Activated T-cell treated with anti-CD3 and anti-CD28 coated beads, Interleukin-2, amount 50 U/mL, for 72 hours (primary cell): ENCODE data around the gene ANO7. TPM values are rescaled to one million over a fixed set of nuclear protein-coding genes. Genes with fewer than 3 reads are reported as not detected.

Experiments
- ATAC-seq, 2 donors: fragments of 150-1000 bp; cut with Tn5 transposase; replicated peaks in 1 of 2; 2 replicates each; pipeline ENCODE4 v1.10.0; 2021; ENCODE audit warnings: moderate library complexity in 2 of 2, mild to moderate bottlenecking in 1 of 2
- DNase-seq, 2 donors: peaks; one replicate each; pipeline ENCODE4 v3.0.0; 2021 to 2022; ENCODE audit warnings: mixed read lengths in 1 of 2
- H3K27ac Mint-ChIP-seq: one replicate; pipeline ENCODE4 v1.8.0; 2022; ENCODE audit warnings: mild to moderate bottlenecking, moderate library complexity, mixed read lengths
- H3K27me3 Mint-ChIP-seq: one replicate; pipeline ENCODE4 v1.8.0; 2022; ENCODE audit warnings: low read depth, mixed read lengths
- H3K36me3 Mint-ChIP-seq, 2 donors: one replicate each; pipeline ENCODE4 v1.8.0; 2022; ENCODE audit warnings: mixed read lengths in 2 of 2, mild to moderate bottlenecking in 1 of 2; ENCODE audit not compliant: insufficient read depth in 2 of 2
- H3K4me1 Mint-ChIP-seq: one replicate; pipeline ENCODE4 v1.8.0; 2022; ENCODE audit warnings: low read depth, mixed read lengths
- H3K4me3 Mint-ChIP-seq, 2 donors: one replicate each; pipeline ENCODE4 v1.8.0; 2022; ENCODE audit warnings: mild to moderate bottlenecking in 2 of 2, mixed read lengths in 2 of 2, moderate library complexity in 2 of 2
- H3K9me3 Mint-ChIP-seq, 2 donors: one replicate each; pipeline ENCODE4 v1.8.0; 2022; ENCODE audit warnings: mixed read lengths in 2 of 2
- total RNA-seq, 2 donors: library from RNA; stranded (reverse); gene quantifications; one replicate each; pipeline ENCODE4 v1.2.3, GENCODE V29; 2022

The ANO7 gene
- total RNA-seq, 2 donors from 2014 or later: 0.72 to 0.90 TPM

DNA sequence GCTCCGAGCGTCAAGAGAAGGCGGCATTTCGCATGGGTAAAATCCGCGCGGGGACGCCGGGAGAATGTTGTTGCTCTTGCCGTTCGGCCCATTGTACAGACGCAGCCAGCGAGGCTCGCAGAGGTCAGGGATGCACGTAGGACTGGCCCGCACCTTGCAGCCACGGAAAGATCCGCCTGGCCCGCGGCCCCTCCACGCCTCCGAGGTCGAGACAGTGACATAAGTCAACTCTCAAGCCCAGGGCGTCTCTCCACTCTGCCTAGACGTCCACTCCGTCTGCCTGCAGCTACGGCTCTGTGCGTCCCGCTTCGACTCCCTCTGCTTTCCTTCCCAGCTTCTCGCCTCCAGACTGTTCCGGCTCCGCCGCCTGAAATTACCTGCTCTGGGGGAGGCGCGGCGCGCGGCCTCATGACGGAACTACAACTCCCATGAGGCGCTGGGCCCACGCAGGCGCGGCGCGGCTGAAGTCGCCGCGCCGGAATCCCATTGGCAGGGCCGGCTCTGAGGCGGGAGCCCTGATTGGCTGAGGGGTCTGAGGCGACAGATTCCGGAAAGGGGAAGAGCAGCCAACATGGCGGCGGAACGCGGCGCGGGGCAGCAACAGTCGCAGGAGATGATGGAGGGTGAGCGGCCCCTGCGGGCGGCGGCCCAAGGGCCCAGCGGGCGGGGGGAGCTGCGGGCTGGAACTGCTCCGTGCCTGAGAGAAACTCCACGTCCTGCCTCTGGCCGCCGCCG is 38.4 kb upstream of the ANO7 start, which contains the start of gene PPP1R7:
Gene PPP1R7 (plus strand): TSS at position 543 of the 735 bp plus-strand sequence. CDS start 29 bp downstream, at position 572.
- Mint-ChIP-seq H3K27me3 (no peaks in the 10 kb centered on the region), H3K9me3 (no peaks in the 10 kb centered on the region), H3K27ac (peak within 1 kb of the TSS; percentile 63), H3K4me1 (peaks cover 68% of the 10 kb centered on the region), H3K4me3 (peak within 1 kb of the TSS; percentile 83 to 85), H3K36me3 (peaks cover 5 to 11% of the 10 kb centered on the region in 2 donors)
- DNase-seq (peak; percentile 92 to 96), ATAC-seq (peak; percentile 73 to 77)

DNA sequence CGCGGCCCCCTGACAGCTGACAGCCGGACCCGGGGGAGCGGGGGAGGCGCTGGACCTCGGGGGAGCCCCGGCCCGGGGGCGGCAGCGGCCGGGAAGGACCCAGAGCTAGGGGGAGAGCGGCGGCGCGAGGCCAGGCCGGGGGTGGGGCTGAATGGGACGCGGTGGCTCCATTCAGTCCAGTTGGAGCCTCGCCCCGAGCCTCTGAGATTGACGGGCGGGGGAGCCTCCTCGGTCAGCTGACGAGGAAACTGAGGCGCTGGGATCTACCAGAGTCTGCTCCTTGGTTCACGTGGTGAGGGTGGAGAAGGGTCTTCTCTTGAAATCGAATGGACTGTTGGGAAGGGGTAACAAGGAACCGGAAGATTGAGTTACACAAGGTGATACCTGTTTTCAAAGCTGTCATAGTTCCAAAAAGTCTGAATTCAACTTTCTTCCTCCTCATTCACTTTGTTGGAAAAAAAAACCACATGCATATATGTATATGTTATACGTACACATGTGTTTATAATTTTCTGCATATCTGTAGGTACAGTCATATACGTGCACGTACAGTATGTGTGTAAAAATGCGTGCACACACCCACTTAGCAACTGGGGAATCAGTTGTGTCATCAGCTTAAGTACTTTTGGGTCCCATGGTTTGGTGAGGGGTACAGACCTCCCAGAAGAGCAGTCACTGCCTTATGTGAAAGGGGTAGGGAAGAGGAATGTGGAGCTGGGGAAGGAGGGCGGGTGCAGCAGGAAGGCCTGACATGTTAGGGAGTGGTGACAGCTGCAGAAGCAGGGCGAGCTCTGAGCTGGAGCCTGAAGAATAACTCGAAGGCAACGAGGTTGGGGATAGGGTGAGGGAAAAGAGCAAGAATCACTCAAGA is 37.6 kb upstream of the ANO7 start:
- Mint-ChIP-seq H3K36me3 (peaks cover 5 to 11% of the 10 kb centered on the region in 2 donors), H3K4me1 (peaks cover 69% of the 10 kb centered on the region), H3K9me3 (no peaks in the 10 kb centered on the region), H3K27ac (no peak overlapping the region), H3K4me3 (peak overlapping the region; percentile 83 to 85), H3K27me3 (no peaks in the 10 kb centered on the region)
- ATAC-seq: no peak
- no peak for DNase-seq

DNA sequence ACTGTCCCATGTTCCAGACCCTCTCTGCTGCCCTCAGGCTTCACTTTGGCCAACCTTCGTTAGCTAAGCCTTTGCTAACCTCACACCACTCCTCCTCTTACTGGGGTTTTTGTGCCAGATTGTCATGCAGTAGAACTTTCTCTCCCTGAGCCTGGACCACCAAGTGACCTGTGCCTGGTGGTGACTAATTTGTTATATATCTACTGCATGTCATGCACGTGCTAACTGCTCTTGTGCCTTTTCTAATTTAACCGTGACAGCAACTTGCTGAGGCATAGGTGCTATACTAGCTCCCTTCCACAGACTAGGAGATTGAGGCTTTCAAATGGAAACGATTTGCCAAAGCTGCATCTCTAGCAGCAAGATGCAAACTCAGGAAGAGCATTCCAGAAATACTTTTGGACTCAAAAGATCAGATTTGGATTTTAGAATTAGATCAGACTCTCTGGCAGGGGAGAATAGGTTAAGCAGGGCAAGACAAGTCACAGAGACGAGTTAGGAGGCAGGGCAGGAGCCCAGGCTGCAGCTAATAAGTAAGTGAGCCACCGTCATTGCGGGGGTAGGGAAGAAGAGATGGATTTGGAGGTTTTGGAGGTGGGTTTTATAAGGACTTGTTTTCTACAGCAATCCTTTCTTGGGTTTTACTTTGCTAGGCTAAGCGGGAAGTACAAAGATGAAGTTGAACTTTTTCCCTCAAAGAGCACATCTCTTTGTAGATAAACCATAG is 36.4 kb upstream of the ANO7 start:
- H3K9me3 Mint-ChIP-seq: no peaks in the 10 kb centered on the region
- H3K27ac Mint-ChIP-seq: no peak overlapping the region
- no peak for ATAC-seq
- H3K4me1 Mint-ChIP-seq: peaks cover 61% of the 10 kb centered on the region
- H3K4me3 Mint-ChIP-seq: peak overlapping the region; percentile 83 to 85
- no peaks in the 10 kb centered on the region for H3K27me3 Mint-ChIP-seq
- no peak for DNase-seq
- H3K36me3 Mint-ChIP-seq: peaks cover 5 to 10% of the 10 kb centered on the region in 2 donors

DNA sequence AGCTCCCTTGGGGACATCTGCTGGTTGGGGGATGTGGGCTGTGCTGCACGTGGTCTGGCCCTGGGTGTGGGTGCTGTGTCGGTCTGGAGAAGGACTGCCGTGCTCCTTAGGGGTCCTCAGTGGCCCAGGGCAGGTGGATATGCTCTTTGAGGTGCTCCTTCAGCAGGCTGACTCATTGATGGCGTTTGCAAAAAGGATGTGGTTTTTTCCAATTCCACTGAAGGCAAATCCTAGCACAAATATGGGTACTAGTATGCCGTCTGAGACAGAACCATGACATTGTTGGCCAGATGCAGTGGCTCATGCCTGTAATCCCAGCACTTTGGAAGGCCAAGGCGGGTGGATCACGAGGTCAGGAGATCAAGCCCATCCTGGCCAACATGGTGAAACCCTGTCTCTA is 34.9 kb upstream of the ANO7 start:
- peak overlapping the region; percentile 29 for H3K27ac Mint-ChIP-seq
- H3K4me1 Mint-ChIP-seq: peaks cover 46% of the 10 kb centered on the region

DNA sequence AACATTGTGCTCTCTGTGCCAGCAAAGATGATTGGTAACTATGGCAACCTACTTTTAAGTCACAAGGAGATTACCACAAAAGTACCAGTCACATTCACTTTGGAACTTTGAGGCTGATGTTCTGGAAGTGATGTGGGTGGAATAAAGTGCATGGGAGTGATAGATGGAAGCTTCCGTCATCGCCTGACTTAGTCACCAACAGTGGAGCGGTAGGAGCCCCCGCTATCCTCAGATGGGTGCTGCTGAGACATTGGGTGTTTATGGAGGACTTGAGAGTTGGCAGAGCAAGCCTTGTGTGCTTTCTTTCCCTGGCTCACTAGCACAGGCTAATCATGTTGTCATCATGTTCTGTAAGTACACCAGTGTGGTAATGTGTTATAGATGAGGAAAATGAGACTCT is 33.6 kb upstream of the ANO7 start:
- peak overlapping the region; percentile 4 to 11 for H3K4me3 Mint-ChIP-seq
- peaks cover 3 to 11% of the 10 kb centered on the region in 2 donors for H3K36me3 Mint-ChIP-seq

More for the DNA sequence above, 34.9 kb upstream of the ANO7 start:
- H3K4me3 Mint-ChIP-seq: peak overlapping the region; percentile 15 to 45
- DNase-seq (no peak), ATAC-seq (no peak)
- no peaks in the 10 kb centered on the region for H3K27me3 Mint-ChIP-seq
- no peaks in the 10 kb centered on the region for H3K9me3 Mint-ChIP-seq
- peaks cover 4 to 7% of the 10 kb centered on the region in 2 donors for H3K36me3 Mint-ChIP-seq

DNA sequence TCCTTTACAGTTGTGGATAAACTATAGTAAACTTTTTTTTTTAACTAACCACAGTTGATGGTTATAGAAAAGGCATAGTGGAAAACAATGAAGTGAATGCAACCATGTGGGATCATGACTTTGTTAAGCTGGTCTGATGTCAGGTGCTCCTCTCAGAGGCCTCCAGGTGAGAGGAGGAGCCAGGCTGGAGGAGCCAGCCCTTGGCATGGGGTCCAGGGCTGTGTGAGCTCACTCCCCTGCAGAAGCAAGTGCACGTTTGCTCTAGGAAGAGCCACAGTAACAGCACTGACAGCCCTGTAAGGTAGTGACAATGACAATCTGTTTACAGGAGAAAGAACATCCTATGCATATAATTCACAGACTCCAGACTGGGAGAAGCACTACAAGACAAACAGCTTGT is 32.5 kb upstream of the ANO7 start:
- DNase-seq: no peak
- H3K36me3 Mint-ChIP-seq: peaks cover 4 to 10% of the 10 kb centered on the region in 2 donors
- no peaks in the 10 kb centered on the region for H3K27me3 Mint-ChIP-seq

More for the DNA sequence above, 33.6 kb upstream of the ANO7 start:
- Mint-ChIP-seq H3K27me3 (no peaks in the 10 kb centered on the region), H3K9me3 (no peaks in the 10 kb centered on the region), H3K4me1 (peaks cover 44% of the 10 kb centered on the region), H3K27ac (peak overlapping the region; percentile 35)
- peak; percentile 30 to 37 for DNase-seq
- ATAC-seq: peak; percentile 16 to 37

DNA sequence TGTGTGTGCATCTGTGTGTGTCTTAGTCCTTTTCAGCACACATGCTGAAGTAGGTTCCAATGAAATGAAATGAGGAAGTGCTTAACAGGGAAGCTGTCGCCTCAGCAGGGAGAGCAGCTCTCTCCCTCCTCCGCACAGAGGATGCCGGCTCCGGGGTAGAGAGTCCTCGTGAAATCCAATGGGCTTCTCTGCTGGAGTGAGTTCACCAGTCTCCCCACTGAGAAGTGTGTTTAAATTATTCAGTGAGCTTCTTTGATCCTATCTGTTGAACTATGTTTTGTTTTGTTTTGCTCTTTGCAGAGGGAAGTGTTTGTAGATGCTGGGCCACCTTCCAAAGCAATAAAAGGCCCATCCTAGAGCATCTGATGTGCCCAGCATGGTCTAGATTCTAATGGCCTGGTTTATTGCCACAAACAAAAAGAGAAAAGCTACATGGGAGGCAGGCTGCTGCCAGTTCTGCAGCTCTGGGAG is 31.5 kb upstream of the ANO7 start:
- Mint-ChIP-seq H3K4me1 (peaks cover 33% of the 10 kb centered on the region), H3K27ac (no peak overlapping the region), H3K27me3 (no peaks in the 10 kb centered on the region), H3K36me3 (peaks cover 4 to 10% of the 10 kb centered on the region in 2 donors), H3K4me3 (no peak overlapping the region), H3K9me3 (no peaks in the 10 kb centered on the region)
- DNase-seq: no peak
- ATAC-seq: no peak

More for the DNA sequence above, 32.5 kb upstream of the ANO7 start:
- no peak for ATAC-seq
- Mint-ChIP-seq H3K27ac (peak overlapping the region; percentile 42), H3K4me3 (no peak overlapping the region), H3K4me1 (peaks cover 43% of the 10 kb centered on the region), H3K9me3 (no peaks in the 10 kb centered on the region)

DNA sequence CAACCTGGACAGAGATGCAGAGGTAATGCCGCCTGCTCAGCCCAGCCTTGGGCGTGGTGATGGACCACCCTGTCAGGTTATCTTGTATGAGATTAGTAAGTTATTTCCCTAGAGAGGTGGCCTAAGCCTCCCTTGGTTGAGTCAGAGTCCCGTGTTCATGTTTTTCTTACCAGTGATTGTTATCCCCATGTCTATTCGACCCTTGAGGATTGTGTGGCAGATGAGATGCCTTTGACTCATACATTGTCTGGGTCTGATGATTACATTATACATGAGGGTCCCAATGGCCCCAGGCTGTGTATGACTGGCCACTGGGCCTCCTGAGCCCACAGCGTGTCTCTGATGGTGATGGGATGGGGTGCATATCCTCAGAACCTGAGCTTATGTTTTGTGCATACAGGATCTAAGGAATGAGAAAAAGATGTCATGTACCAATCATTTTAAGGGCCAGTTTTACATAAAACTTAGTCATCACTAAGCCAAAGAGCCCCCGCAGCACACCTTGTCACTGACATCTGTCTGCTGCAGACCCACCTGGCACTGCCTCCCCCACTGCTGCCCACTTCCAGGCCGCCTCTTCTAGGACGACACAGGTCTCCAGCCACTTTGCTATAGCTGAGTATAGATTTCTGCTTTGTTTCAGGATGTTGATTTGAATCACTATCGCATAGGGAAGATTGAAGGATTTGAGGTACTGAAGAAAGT is 30.5 kb upstream of the ANO7 start:
- no peak for DNase-seq
- no peak overlapping the region for H3K4me3 Mint-ChIP-seq
- no peak for ATAC-seq
- no peaks in the 10 kb centered on the region for H3K9me3 Mint-ChIP-seq
- H3K27me3 Mint-ChIP-seq: no peaks in the 10 kb centered on the region
- no peak overlapping the region for H3K27ac Mint-ChIP-seq
- peaks cover 25% of the 10 kb centered on the region for H3K4me1 Mint-ChIP-seq
- H3K36me3 Mint-ChIP-seq: peaks cover 7 to 11% of the 10 kb centered on the region in 2 donors

DNA sequence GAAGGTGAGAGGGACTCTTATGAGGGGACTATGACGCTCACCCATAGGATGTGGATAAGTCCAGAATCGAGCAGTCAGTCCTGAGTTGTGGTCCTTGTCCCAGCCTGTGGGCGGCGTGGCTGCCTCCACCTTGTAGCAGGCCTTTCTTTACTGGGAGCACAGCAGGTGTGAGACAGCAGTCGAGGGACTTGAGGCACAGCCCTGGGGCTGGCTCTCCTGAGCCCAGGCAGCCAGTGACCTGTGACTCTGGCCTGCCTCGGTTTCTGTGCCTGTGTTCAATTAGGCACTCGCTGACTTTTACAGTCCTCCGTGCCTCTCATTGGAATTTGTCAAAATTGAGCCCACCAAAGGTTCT is 30.0 kb upstream of the ANO7 start:
- Mint-ChIP-seq H3K27me3 (no peaks in the 10 kb centered on the region), H3K27ac (no peak overlapping the region), H3K4me3 (no peak overlapping the region), H3K9me3 (no peaks in the 10 kb centered on the region), H3K4me1 (peaks cover 20% of the 10 kb centered on the region), H3K36me3 (peaks cover 7 to 10% of the 10 kb centered on the region in 2 donors)
- no peak for ATAC-seq
- DNase-seq: no peak

DNA sequence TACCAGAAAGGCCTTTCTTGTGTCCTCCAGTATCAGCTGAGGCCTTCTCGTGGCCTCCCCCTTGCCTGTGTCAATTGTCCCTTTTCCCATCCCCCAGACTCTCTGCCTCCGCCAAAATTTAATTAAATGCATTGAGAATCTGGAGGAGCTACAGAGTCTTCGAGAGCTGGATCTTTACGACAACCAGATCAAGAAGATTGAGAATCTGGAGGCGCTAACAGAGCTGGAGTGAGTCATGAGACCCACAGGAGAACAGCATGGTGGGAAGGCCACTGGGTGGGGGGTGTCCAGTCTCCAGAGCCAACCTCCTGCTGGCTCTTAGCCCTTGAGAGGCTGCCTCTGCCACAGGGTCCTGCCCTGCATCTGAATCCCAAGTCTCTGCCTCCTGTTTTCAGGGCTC is 29.4 kb upstream of the ANO7 start:
- peaks cover 15% of the 10 kb centered on the region for H3K4me1 Mint-ChIP-seq
- DNase-seq: no peak
- H3K9me3 Mint-ChIP-seq: no peaks in the 10 kb centered on the region
- no peak for ATAC-seq
- peaks cover 7 to 10% of the 10 kb centered on the region in 2 donors for H3K36me3 Mint-ChIP-seq
- no peak overlapping the region for H3K4me3 Mint-ChIP-seq
- H3K27me3 Mint-ChIP-seq: no peaks in the 10 kb centered on the region
- peak overlapping the region; percentile 33 for H3K27ac Mint-ChIP-seq

DNA sequence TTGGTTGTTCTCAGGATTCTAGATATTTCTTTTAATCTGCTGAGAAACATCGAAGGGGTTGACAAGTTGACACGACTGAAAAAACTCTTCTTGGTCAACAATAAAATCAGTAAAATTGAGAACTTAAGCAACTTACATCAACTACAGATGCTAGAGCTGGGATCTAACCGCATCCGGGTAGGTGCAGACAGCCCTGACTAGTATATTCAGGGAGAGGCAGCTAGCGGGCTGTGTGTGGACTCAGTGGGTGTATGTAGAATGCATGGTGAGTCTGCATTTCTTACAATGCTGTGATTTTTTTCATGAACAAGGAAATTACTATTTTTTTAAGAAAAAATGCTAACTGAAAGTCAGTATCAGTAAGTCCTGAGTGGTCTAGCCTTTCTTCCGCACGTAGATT is 28.2 kb upstream of the ANO7 start:
- Mint-ChIP-seq H3K27me3 (no peaks in the 10 kb centered on the region), H3K4me3 (no peak overlapping the region), H3K36me3 (peaks cover 5 to 10% of the 10 kb centered on the region in 2 donors), H3K4me1 (peaks cover 5% of the 10 kb centered on the region), H3K9me3 (no peaks in the 10 kb centered on the region), H3K27ac (no peak overlapping the region)
- DNase-seq: no peak
- ATAC-seq: no peak

DNA sequence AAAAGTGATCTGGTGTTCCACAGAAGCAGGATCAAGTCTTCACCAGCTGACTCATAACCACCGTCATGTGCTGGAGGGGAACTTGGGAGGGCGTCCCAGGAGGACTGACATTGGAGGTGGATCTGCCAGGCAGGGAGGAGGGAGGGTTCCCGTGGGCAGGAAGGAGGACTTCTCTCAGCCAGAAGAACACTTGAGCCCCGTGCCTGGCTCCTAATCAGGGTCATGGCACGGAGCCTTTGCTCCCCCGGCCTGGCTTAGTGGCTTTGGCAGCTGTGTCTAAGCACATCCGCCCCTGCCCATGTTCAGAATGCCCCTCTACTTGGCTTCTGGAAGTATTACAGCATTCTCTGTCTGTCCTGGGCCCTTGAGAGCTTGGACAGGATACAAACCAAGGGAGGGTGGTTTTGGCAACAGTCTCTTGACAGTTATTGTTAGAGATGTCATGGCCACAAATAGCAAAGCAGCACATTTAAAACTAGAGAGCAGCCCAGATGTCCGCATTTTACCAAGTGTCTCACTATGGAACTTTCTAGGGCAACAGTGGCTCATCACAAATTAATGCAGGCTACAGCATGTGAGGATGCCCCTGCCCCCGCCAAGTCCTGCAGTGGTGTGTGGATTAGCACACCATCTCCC is 26.7 kb upstream of the ANO7 start:
- H3K36me3 Mint-ChIP-seq: peaks cover 6 to 14% of the 10 kb centered on the region in 2 donors

More for the DNA sequence above, 26.7 kb upstream of the ANO7 start:
- Mint-ChIP-seq H3K4me3 (no peak overlapping the region), H3K9me3 (no peaks in the 10 kb centered on the region), H3K4me1 (no peaks in the 10 kb centered on the region), H3K27ac (no peak overlapping the region), H3K27me3 (no peaks in the 10 kb centered on the region)
- DNase-seq (no peak), ATAC-seq (no peak)
